GM11168 (cell line): ENCODE data around the gene RANBP2.
"Not testable (repeated sequence)": the region's sequence is repeated elsewhere in the genome, so short reads cannot be mapped to it uniquely, and the experiment has no call there.

Source experiments
- in situ Hi-C: fragments of 300-500 bp; cut with MboI; formaldehyde crosslinking; loops from one replicate; pipeline ENCODE4 v1.12.0; 2022; ENCODE audit warnings: low sequenced_read_pairs; ENCODE audit not compliant: unreplicated experiment

RANBP2 gene

GRCh38 chr2:108719149-108720044, at the start of gene RANBP2:
Gene RANBP2, plus strand, starts transcription at chr2:108719482. Its CDS starts 125 bp downstream, at chr2:108719607.
- in situ Hi-C loops, result no loop called here

GRCh38 chr2:108670282-108670681, 49.0 kb upstream of the RANBP2 start:
- in situ Hi-C loops, result loop anchor here (25.0 kb wide), 1 partner anchor 1242 kb away; no protein-coding TSS in a partner anchor

GRCh38 chr2:108672200-108672805, 47.0 kb upstream of the RANBP2 start:
- in situ Hi-C loops, result loop anchor here (25.0 kb wide), 1 partner anchor 1240 kb away; no protein-coding TSS in a partner anchor

GRCh38 chr2:108676522-108676921, 42.8 kb upstream of the RANBP2 start:
- in situ Hi-C loops, result loop anchor here (25.0 kb wide), 1 partner anchor 1111 kb away; the partner anchor contains the start of gene RGPD5

GRCh38 chr2:108677239-108677744, 42.0 kb upstream of the RANBP2 start:
- in situ Hi-C loops, result loop anchor here (25.0 kb wide), 1 partner anchor 1110 kb away; the partner anchor contains the start of gene RGPD5

- in situ Hi-C loops, result loop anchor here (25.0 kb wide), 1 partner anchor 1109 kb away; the partner anchor contains the start of gene RGPD5
Measured at GRCh38 chr2:108678198-108678651, 41.1 kb upstream of the RANBP2 start.

GRCh38 chr2:108680805-108681204, 38.5 kb upstream of the RANBP2 start:
- in situ Hi-C loops, result loop anchor here (25.0 kb wide), 1 partner anchor 1106 kb away; the partner anchor contains the start of gene RGPD5

- in situ Hi-C loops, result loop anchor here (25.0 kb wide), 1 partner anchor 1098 kb away; the partner anchor contains the start of gene RGPD5
Measured at GRCh38 chr2:108688818-108689756, 30.2 kb upstream of the RANBP2 start.

- in situ Hi-C loops, result loop anchor here (25.0 kb wide), 1 partner anchor 1097 kb away; the partner anchor contains the start of gene RGPD5
Measured at GRCh38 chr2:108690001-108690400, 29.3 kb upstream of the RANBP2 start.

GRCh38 chr2:108691447-108691846, 27.8 kb upstream of the RANBP2 start:
- in situ Hi-C loops, result loop anchor here (25.0 kb wide), 1 partner anchor 1096 kb away; the partner anchor contains the start of gene RGPD5

- in situ Hi-C loops, result no loop called here
Measured at GRCh38 chr2:108701208-108701607, 18.1 kb upstream of the RANBP2 start.

GRCh38 chr2:108701806-108702205, 17.5 kb upstream of the RANBP2 start:
- in situ Hi-C loops, result no loop called here

- in situ Hi-C loops, result no loop called here
Measured at GRCh38 chr2:108704871-108705270, 14.4 kb upstream of the RANBP2 start.

GRCh38 chr2:108707300-108707699, 12.0 kb upstream of the RANBP2 start:
- in situ Hi-C loops, result no loop called here

- in situ Hi-C loops, result not testable (repeated sequence)
Measured at GRCh38 chr2:108716971-108717370, 2.3 kb upstream of the RANBP2 start.

GRCh38 chr2:108726048-108726447, 6.8 kb downstream of the RANBP2 start:
- in situ Hi-C loops, result not testable (repeated sequence)

- in situ Hi-C loops, result not testable (repeated sequence)
Measured at GRCh38 chr2:108734656-108735055, 15.4 kb downstream of the RANBP2 start.

GRCh38 chr2:108757973-108758372, 38.7 kb downstream of the RANBP2 start:
- in situ Hi-C loops, result not testable (repeated sequence)

GRCh38 chr2:108762618-108763017, 43.3 kb downstream of the RANBP2 start:
- in situ Hi-C loops, result not testable (repeated sequence)
